Measurements from ENCODE around the gene MSTN.
"Not testable (repeated sequence)": the region's sequence is repeated elsewhere in the genome, so short reads cannot be mapped to it uniquely, and the experiment has no call there.

Gene MSTN

DNA sequence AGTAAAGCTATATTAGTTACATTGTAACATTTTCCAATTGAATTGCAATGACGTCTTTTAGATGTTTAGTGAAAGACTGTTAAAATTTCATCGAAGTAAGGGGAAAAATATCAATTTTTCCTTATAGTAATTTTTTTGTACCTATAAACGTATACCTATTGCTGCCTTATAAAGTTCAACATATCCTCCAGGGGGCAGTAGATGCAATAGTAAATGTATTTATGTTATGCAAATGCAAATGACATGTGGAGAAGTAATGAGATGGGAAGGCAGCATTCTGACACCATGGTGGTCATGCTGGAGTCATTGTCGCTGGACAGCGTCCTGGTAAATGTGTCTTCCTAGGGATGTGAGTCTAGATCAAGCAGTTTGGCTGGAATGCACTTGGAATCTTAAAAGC is 38.7 kb downstream of the MSTN start:
- peak; percentile 33 for DNase-seq (ENCODE audit: low read depth)
- TF ChIP-seq, protein P1, sequence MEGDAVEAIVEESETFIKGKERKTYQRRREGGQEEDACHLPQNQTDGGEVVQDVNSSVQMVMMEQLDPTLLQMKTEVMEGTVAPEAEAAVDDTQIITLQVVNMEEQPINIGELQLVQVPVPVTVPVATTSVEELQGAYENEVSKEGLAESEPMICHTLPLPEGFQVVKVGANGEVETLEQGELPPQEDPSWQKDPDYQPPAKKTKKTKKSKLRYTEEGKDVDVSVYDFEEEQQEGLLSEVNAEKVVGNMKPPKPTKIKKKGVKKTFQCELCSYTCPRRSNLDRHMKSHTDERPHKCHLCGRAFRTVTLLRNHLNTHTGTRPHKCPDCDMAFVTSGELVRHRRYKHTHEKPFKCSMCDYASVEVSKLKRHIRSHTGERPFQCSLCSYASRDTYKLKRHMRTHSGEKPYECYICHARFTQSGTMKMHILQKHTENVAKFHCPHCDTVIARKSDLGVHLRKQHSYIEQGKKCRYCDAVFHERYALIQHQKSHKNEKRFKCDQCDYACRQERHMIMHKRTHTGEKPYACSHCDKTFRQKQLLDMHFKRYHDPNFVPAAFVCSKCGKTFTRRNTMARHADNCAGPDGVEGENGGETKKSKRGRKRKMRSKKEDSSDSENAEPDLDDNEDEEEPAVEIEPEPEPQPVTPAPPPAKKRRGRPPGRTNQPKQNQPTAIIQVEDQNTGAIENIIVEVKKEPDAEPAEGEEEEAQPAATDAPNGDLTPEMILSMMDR (conservative IDR thresholded peaks at IDR 0.05; ENCODE audit: low read length) = peak; percentile 62
- H3K4me3 ChIP-seq (ENCODE audit: low read length) = no peak overlapping the region

DNA sequence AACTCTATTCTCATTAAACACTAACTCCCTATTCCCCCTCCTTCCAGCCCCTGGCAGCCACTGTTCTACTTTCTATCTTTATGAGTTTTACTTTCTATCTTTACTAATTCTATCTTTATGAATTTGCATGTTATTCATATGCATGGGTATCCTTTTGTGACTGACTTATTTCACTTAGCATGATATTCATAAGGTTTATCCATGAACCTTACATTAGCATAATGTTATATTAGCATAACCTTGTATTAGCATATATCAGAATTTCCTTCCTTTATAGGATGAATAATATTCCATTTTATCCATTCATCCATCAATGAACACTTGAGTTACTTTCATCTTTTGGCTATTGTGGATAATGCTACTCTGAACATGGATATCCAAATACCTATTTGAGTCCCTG is 41.8 kb downstream of the MSTN start:
- no peak overlapping the region for H3K4me3 ChIP-seq (ENCODE audit: low read length)
- TF ChIP-seq, protein P1 (conservative IDR thresholded peaks at IDR 0.05; ENCODE audit: low read length) = no peak
- no peak for DNase-seq (ENCODE audit: low read depth)

DNA sequence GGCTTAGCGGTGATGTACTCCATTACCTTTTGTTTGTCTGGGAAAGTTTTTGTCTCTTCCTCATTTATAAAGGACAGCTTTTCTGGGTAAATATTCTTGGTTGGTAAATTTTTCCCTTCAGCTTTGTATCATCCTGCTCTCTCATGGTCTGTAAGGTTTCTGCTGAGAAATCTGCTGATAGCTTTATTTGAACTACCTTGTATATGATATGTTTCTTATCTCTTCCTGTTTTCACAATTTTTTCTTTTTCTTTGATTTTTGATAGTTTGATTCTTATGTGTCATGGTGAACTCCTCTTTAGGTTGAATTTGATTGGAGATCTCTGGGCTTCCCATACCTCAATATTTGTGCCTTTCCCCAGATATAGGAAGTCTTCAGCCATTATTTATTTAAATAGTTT is 44.7 kb downstream of the MSTN start:
- TF ChIP-seq, protein P1 (conservative IDR thresholded peaks at IDR 0.05; ENCODE audit: low read length) = no peak
- DNase-seq (ENCODE audit: low read depth) = no peak
- H3K4me3 ChIP-seq (ENCODE audit: low read length) = no peak overlapping the region

DNA sequence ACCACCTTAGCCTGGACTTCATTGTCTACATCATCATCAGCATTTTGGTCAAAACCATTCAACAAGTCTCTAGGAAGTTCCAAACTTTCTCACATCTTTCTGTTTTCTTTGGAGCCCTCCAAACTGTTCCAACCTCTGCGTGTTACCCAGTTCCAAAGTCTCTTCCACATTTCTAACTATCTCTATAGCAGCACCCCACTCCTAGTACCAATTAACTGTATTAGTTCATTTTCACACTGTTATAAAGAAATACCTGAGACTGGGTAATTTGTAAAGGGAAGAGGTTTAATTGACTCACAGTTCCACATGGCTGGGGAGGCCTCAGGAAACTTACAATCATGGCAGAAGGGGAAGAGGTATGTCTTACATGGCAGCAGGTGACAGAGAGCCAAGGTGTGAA is 46.6 kb downstream of the MSTN start:
- not testable (repeated sequence) for H3K4me3 ChIP-seq (ENCODE audit: low read length); DNase-seq (ENCODE audit: low read depth)
